GM18951 (cell line): ENCODE results near the gene GTF3C5.

ENCODE experiments used
- POLR2A ChIP-seq: IDR thresholded peaks from 4 replicates; pipeline ENCODE4 v1.6.1; 2011; ENCODE audit warnings: mild to moderate bottlenecking; ENCODE audit not compliant: insufficient read length, insufficient read depth; ENCODE audit errors: extremely low read depth
- in situ Hi-C: fragments of 300-500 bp; cut with MboI; formaldehyde crosslinking; loops from one replicate; pipeline ENCODE4 v1.12.0; 2022; ENCODE audit warnings: low sequenced_read_pairs, mixed read lengths, inconsistent platforms; ENCODE audit not compliant: unreplicated experiment

Gene GTF3C5

DNA sequence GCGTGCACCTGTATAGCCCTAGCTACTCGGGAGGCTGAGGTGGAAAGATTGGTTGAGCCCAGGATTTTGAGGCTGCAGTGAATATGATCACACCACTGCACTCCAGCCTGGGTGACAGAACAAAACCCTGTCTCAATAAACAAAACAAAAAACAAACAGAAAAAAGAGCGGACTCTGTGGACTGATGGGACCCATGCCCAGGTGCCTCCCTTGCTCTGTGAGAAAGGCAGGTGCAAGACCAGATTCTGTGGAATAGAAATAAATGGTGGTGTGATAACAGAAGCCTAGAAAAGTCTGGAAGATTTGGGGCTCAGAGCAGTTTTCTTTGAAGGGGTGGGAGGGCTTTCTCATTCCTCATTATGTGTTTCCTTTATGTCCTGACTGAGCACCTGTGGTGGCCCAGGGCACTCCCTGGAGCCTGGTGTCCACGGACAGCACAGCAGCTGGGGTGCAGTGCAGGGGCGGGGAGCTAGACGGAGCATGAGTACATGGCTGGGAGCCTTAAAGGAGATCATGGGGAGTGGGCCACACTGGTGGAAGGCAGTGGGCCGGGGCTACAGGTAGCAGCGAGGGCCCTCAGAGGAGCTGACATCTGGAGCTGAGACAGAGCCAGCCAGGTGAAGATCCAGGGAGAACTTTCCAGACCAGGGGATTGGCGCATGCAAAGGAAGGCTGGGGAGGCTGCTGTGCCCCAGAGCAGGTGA lies 15.6 kb downstream of the GTF3C5 start:
- no peak for TF ChIP-seq POLR2A
- in situ Hi-C loops, result no loop called here

DNA sequence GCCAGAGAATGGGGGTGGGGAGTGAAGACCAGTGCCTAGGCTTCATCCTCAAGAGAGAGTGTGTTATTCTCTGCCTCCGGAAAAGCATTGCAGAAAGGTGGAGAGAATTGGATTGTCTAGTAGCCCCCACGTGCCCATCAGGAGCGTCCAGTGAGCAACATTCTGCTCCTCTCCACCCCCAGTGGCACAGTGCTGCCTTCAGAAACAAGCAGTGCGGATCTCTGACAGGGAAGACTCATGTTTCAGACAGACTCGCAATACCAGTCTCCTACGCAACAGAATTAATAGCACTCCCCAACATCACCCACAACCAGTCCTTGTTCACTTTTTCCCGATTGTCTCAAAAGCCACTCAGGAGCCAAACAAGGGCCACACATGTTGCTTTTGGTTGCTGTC lies 16.1 kb downstream of the GTF3C5 start:
- no peak for TF ChIP-seq POLR2A
- in situ Hi-C loops, result no loop called here

DNA sequence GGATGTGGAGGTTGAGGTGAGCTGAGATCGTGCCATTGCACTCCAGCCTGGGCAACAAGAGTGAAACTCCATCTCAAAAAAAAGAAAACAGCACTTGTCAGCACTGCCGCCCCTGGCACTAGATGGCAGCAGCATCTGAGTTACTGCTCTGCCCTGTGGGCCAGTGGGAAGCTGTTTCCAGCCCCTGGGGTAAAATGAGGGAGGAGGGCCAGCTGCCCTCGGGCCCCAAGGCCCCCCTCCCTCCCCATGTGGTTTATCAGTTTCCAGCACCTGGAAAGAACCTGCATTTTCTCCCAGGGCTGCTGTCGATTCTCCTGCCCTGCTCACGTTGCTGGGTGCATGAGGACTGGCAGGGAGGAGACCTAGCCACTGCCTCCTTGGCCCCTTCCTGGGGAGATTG lies 17.8 kb downstream of the GTF3C5 start:
- no peak for TF ChIP-seq POLR2A
- in situ Hi-C loops, result no loop called here

GRCh38 chr9:133049043-133049442 lies 18.2 kb downstream of the GTF3C5 start:
- no peak for TF ChIP-seq POLR2A
- in situ Hi-C loops, result no loop called here

DNA sequence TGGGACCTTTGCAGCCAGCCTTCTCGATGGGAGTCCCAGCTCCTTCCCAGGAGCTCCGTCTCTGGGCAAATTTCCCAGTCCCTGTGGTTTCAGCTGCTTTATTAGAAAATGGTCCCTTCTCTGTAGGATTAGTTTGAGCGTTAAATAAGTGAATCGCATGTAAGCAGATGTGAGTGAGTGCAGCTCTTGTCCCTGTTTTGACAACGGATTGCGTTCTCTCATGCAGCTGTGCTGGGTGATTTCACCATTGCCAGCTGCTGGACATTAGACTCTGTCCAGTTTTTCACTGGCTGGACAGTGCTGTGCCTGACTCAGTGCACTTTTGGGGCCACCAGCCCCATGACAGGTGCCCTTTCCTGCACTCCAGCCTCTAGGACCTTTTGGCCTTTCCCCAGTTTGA lies 19.3 kb downstream of the GTF3C5 start:
- no peak for TF ChIP-seq POLR2A
- in situ Hi-C loops, result no loop called here

- in situ Hi-C loops, result no loop called here
- TF ChIP-seq POLR2A, result no peak
Measured at GRCh38 chr9:133050781-133051180, 20.0 kb downstream of the GTF3C5 start.

- in situ Hi-C loops, result no loop called here
Measured at GRCh38 chr9:133051281-133051900, 20.6 kb downstream of the GTF3C5 start.

GRCh38 chr9:133051966-133052539 lies 21.3 kb downstream of the GTF3C5 start:
- no peak for TF ChIP-seq POLR2A

More at GRCh38 chr9:133051281-133051900, 20.6 kb downstream of the GTF3C5 start:
- TF ChIP-seq POLR2A, result no peak

GRCh38 chr9:133054194-133054890 lies 23.5 kb downstream of the GTF3C5 start:
- in situ Hi-C loops, result no loop called here
- TF ChIP-seq POLR2A, result no peak

More at GRCh38 chr9:133051966-133052539, 21.3 kb downstream of the GTF3C5 start:
- in situ Hi-C loops, result no loop called here

DNA sequence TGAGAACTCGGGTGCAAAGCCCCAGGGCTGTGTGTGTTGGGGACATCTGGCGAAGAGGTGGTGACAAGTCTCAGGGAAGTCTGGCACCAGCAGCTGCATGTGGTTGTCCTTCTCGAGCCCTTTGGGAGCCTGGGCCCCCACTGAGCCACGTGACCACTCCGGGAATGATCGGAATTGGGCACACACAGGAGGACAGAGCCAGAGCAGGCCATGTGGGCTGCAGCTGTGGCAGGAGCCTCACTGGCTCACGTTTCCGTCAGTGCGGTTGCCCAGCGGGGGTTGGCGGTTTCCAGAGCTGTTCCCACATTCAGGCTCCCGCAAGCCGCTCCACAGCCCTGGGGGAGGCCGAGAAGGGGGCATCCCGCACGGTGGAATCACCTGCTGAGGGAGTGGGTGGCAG lies 24.2 kb downstream of the GTF3C5 start:
- in situ Hi-C loops, result no loop called here
- TF ChIP-seq POLR2A, result no peak

DNA sequence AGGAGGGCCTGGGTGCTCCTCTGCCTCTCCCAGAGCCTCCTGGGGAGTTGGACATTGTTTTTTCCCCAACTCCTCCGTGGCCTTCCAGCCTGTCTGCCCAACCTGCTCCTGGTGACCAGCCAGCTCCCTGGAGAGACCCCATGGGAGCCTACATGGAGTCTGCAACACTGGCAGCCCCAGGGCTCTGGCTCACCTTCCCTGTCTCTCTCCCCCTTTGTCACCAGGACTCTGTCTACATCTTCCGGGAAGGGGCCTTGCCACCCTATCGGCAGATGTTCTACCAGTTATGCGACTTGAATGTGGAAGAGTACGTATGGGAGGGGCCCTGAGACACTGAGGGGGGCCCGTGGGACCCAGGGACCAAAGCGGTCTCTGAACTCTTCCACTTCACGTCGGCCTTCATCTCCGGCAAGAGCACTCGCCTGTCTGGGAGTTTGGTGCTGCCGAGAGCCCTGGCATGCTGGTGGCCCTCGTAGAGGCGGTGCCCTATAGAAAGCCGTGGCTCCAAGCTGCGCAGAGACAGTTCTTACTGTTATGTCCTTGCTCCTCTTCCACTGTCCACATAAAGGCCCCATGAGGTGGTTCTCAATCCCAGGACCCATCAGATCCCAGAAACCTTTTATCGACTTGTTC lies 25.1 kb downstream of the GTF3C5 start:
- in situ Hi-C loops, result no loop called here
- no peak for TF ChIP-seq POLR2A

GRCh38 chr9:133056533-133056932 lies 25.7 kb downstream of the GTF3C5 start:
- in situ Hi-C loops, result no loop called here
- TF ChIP-seq POLR2A, result no peak

- in situ Hi-C loops, result no loop called here
- TF ChIP-seq POLR2A, result no peak
Measured at GRCh38 chr9:133057006-133057405, 26.2 kb downstream of the GTF3C5 start.
